ENCODE data around the gene ZNF683. TPM values are rescaled to one million over a fixed set of nuclear protein-coding genes. Genes with fewer than 3 reads are reported as not detected.

Gene ZNF683
- total and polyA plus RNA-seq, 2 donors (not counting 3 experiments of a cell fraction or from before 2014, with no cell fraction given) = not detected

GRCh38 chr1:26324550-26324949 lies 48.0 kb downstream of the ZNF683 start:
- CTCF ChIA-PET = no interaction called here
- Histone ChIP-seq H3K27me3 (ENCODE audit: control insufficient read depth in 2 of 2, insufficient read depth in 2 of 2, low read length in 2 of 2) (no peaks in the 10 kb centered on the region), H3K9me1 (replicated peaks; ENCODE audit: control insufficient read depth, extremely low read depth, insufficient read depth, low read length) (no peaks in the 10 kb centered on the region), H3K36me3 (ENCODE audit: control insufficient read depth in 2 of 2, extremely low read depth in 1 of 2, insufficient read depth in 2 of 2, low read length in 2 of 2) (no peaks in the 10 kb centered on the region), H2AFZ (ENCODE audit: low read depth, low read length) (no peak overlapping the region), H3K9me3 (replicated peaks; ENCODE audit: control insufficient read depth, insufficient read depth, low read length) (no peaks in the 10 kb centered on the region), H3K4me1 (ENCODE audit: control insufficient read depth, extremely low read depth, insufficient read depth, low read length) (no peaks in the 10 kb centered on the region), H3K27ac (ENCODE audit: insufficient read depth, low read depth, low read length) (no peak overlapping the region), H3K79me2 (ENCODE audit: control insufficient read depth, insufficient read depth, low read length) (no peaks in the 10 kb centered on the region), H3K4me2 (ENCODE audit: insufficient read depth, low read length) (no peak overlapping the region), H3K4me3 (replicated peaks in 1 of 3; ENCODE audit: insufficient read depth in 1 of 3, low read depth in 1 of 3, low read length in 3 of 3) (no peak overlapping the region), H3K9ac (replicated peaks; ENCODE audit: extremely low read depth, insufficient read depth, low read length) (no peak overlapping the region), H4K20me1 (replicated peaks; ENCODE audit: control insufficient read depth, extremely low read depth, insufficient read depth, low read length) (no peaks in the 10 kb centered on the region)
- no peak for TF ChIP-seq FOS (IDR thresholded peaks at IDR 0.05; ENCODE audit: borderline replicate concordance, insufficient read depth, low read length)
- TF ChIP-seq EZH2 (IDR thresholded peaks at IDR 0.05; ENCODE audit: borderline replicate concordance, low read depth, low read length, severe bottlenecking) = no peak
- TF ChIP-seq, protein P1, sequence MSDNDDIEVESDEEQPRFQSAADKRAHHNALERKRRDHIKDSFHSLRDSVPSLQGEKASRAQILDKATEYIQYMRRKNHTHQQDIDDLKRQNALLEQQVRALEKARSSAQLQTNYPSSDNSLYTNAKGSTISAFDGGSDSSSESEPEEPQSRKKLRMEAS (IDR thresholded peaks at IDR 0.05; ENCODE audit: insufficient read depth, insufficient read length) = no peak
- TF ChIP-seq JUN (IDR thresholded peaks at IDR 0.05; ENCODE audit: borderline replicate concordance, insufficient read depth, insufficient read length, low read depth) = no peak
- TF ChIP-seq CTCF (IDR thresholded peaks at IDR 0.05; ENCODE audit: extremely low read depth in 1 of 2, insufficient read depth in 1 of 2, low read depth in 1 of 2, low read length in 2 of 2) = no peak
- TF ChIP-seq GATA2 (IDR thresholded peaks at IDR 0.05; ENCODE audit: insufficient read depth, insufficient read length, low read depth, low read length) = no peak
- TF ChIP-seq POLR2A (IDR thresholded peaks at IDR 0.05; ENCODE audit: low read depth, low read length) = no peak
- no peak for TF ChIP-seq MYC (IDR thresholded peaks at IDR 0.05; ENCODE audit: low read depth, low read length)
- no peak for TF ChIP-seq POLR2AphosphoS5 (IDR thresholded peaks at IDR 0.05; ENCODE audit: insufficient read depth, low read depth, low read length)
- dilution Hi-C loops (cut with MboI; ENCODE audit: extremely low pct_ligation_motif_present, low sequenced_read_pairs) = no loop called here
- no peak for DNase-seq (ENCODE audit: low read depth, low spot score)
- POLR2A ChIA-PET = no interaction called here
- no peak for FAIRE-seq
- BruUV-seq (replicated peaks) = no TSS peak
- intact Hi-C loops (cut with micrococcal nuclease) = loop anchor here (5.0 kb wide), 1 partner anchor 38 kb away; no protein-coding TSS in a partner anchor

Data from endothelial cell of umbilical vein (primary cell).